Stimulated activated CD4-positive, alpha-beta T cell treated with anti-CD3 and anti-CD28 coated beads, Interleukin-1b, Interleukin-23, amount 100 ng/mL, for 24 hours (primary cell): Measurements from ENCODE around the gene OR10W1.

ENCODE experiments used
- DNase-seq, 4 experiments: peaks; one replicate each; pipeline ENCODE4 v3.0.0-alpha.2; 2020; ENCODE audit warnings: low read depth in 4 of 4, low spot score in 1 of 4

OR10W1 gene, protein sequence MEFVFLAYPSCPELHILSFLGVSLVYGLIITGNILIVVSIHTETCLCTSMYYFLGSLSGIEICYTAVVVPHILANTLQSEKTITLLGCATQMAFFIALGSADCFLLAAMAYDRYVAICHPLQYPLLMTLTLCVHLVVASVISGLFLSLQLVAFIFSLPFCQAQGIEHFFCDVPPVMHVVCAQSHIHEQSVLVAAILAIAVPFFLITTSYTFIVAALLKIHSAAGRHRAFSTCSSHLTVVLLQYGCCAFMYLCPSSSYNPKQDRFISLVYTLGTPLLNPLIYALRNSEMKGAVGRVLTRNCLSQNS

DNA sequence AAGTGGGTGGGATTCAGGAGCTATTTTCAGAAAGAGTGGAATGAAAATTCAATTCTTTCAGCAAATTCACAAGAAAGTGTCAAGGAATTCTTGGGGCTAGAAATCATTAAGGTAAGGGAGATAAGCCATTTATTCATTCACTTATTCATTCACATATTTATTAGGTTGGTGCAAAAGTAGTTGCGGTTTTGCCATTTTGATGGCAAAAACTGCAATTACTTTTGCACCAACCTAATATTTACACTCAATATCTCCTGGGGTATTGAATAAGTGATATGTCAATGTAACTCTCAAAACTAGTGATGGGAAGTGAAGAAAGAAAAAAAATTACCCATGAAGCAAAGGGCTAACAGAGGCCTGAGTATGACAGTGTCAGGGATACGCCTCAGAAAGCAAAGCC lies at the start of gene OR10W1:
Gene OR10W1, minus strand, starts transcription at position 119 of the 400 bp plus-strand sequence. CDS start 402 bp downstream, outside the sequence.
- no peak for DNase-seq

DNA sequence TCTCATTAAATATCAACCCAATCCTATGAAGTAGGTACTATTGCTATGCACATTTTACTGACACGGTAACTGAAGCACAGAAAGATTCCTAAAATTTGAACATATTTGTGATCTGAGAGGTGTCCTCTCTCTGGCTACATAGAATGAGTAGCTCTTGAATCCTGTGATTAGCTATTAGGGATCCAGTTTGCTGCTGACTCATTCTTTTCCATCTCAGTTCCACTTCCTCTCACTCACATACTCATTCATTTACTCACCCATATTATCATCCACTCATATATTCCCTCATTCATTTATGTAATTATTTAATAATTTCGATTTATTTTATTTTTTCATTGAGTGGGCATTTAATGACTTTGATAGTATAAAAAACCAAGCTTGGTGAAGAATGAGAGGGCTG lies 48.1 kb upstream of the OR10W1 start:
- no peak for DNase-seq

DNA sequence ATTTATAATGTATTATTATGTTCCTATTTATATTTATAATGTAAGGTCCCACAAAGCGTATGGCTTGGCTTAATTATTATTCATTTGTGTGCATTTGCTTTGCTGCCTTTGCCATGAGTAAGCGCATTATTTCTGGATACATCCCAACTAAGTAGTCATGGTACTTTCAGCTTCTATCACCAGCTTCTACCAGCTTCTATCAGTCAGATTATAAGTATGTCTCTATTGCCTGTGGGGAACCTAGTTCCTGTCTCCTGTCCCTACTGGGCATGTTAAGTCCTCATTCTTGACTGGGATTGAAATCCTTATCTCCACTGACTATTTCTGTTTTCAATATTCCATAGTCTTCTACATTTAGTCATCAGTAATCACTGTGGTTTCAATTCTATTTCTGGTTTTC lies 33.5 kb upstream of the OR10W1 start:
- DNase-seq, result no peak

DNA sequence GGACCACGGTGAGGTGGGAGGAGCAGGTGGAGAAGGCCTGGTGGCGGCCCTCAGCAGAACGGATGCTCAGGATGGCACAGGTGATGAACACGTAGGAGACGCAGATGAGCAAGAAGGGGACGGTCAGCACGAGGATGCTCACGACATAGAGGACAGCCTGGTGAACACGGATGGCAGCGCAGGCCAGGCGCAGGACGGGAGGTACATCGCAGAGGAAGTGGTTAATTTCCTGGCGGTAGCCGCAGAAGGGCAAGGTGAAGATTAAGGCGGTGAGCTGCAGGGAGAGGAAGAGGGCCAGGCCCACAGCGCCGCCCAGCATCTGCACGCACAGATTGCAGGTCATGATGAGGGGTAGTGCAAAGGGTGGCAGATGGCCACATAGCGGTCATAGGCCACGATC lies 24.0 kb upstream of the OR10W1 start:
- no peak for DNase-seq

DNA sequence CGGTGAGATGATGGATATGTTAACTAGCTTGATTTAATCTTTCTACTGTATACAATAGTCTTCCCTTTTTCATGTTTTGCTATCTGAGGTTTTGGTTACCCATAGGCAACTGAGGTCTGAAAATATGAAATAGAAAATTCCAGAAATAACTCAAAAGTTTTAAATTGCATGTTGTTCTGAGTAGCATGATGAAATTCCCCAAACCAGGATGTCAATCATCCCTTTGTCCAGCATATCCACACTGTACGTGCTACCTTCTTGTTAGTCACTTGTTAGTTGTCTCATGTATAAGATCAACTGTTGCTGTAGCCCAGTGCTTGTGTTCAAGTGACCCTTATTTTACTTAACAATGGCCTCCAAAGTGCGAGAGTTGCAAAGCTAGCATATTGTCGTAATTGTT lies 21.2 kb upstream of the OR10W1 start:
- no peak for DNase-seq

DNA sequence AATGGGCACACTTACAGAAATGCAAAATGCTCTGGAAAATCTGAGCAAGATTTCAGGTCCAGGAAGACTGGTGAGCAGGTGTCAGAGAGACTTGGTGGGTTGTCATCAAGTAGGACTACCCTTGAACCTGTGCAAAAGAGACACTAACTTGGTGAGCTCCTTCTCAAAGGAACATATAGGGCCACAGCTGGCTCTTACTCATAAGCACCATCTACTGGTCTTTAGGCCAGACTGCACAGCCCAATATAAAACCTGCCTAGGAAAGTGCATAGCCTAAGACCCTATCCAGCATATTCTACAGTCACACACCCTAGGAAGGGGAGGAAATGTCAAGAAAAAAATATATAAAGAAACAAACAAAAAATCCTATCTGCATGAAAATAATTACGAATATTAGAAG lies 18.2 kb upstream of the OR10W1 start:
- no peak for DNase-seq

DNA sequence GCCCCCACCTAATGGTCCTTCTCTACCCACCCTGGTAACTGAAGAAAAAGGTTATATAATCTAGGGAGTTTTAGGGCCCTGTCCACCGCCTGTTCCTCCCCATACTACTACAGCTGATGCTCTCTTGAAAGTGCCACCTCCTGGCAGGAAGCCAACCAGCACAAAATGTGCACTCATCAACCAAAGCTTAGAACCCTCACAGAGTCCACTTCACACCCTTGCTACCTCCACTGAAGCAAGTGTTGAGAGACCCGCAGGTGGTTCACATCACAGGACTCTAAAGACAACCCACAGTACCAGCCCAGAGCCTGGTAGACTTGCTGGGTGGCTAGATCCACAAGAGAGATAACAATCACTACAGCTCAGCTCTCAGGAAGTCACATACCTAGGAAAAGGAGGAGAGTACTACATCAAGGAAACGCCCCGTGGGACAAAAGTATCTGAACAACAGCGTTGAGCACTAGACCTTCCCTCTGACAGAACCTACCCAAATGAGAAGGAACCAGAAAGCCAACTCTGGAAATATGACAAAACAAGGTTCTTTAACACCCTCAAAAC lies 17.5 kb upstream of the OR10W1 start:
- no peak for DNase-seq

DNA sequence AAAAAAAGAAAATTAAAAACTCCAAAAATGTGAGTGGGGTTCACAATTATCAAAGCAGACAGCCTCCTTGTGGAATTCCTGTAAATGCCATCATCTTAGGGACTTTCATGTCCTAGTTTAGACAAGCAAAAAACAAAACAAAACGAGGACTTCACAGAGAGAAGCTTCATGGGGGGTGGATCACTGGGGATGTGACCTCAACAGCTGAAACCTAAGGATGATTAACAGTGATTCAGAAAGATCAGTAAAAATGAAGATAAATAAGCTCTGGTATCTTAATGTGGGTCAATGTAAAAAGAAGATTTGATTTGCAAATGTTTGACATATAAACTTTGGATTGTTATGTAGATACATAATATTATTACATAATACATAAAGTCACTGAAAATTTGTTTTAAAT lies 8.1 kb upstream of the OR10W1 start:
- DNase-seq, result no peak

DNA sequence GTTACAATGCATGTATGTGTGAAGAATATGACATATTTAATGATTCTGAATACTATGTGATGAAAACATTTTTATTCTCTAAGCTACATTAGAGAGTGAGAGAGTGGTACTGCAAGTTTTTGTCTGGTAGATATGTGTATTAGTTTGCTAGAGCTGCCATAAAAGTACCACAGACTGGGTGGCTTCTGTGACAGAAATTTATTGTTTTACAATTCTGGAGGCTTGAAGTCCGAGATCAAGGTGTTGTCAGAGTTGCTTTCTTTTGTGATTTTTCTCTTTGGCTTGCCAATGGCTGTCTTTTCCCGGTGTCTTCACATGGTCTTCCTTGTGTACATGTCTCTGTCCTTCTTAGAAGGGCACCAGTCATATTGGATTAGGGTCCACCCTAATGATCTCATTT lies 6.9 kb upstream of the OR10W1 start:
- no peak for DNase-seq

DNA sequence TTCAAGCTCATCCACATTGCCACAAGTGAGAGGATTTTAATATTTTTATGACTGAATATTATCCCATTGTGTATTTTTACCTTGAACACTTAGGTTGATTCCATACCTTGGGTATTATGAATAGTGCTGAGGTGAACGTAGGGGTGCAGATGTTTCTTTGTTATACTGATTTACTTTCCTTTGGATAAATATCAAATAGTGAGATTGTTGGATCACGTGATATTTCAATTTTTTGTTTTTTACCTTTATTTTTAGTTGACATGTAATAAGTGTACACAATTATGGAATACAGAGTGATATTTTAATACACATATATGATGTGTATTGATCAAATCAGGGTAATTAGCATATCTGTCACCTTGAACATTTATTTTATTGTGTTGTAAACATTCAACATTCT lies 8.1 kb downstream of the OR10W1 start:
- DNase-seq, result no peak

DNA sequence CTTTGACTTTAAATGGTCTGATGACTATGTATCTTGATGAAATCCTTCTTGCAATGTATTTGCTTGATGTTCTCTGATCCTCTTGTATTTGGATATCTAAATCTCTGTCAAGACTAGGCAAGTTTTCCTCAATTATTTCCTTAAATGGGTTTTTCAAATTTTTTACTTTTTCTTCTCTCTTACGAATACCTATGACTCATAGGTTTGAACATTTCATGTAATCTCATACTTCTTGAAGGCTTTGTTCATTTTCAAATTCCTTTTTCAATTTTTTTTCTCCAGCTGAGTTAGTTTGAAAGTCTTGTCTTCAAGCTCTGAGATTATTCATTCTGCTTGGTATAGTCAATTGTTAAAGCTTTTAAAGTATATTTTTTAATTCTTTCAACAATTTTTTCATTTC lies 13.1 kb downstream of the OR10W1 start:
- DNase-seq, result no peak

DNA sequence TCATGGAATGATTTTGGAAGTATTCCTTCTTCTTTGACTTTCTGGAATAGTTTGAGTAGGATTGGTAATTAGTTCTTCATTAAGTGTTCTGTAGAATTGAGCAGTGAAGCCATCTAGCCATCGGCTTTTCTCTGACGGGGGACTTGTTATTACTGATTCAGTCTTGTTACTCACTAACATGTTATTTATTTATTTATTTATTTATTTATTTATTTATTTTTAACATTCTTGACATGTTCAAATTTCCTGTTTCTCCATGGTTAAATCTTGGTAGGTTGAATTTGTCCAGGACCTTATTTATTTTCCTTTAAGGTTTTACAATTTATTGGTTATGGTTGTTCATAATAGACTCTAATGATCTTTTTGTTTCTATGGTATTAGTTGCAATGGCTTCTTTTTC lies 24.1 kb downstream of the OR10W1 start:
- DNase-seq, result no peak

DNA sequence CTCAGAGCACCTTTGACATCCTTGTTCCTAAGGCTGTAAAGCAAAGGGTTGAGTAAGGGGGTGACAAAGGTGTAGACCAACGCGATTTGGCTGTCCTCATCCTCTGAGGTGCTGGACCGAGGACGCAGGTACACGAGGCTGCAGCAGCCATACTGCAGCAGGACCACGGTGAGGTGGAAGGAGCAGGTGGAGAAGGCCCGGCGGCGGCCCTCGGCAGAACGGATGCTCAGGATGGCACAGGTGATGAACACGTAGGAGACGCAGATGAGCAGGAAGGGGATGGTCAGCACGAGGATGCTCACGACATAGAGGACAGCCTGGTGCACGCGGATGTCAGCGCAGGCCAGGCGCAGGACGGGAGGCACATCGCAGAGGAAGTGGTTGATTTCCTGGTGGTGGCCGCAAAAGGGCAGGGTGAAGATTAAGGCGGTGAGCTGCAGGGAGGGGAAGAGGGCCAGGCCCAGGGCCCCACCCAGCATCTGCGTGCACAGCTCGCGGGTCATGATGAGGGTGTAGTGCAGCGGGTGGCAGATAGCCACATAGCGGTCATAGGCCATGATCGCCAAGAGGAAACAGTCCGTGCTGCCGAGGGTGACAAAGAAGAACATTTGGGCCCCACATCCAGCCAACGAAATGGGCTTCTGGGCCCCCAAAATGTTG lies 40.0 kb downstream of the OR10W1 start:
- no peak for DNase-seq

DNA sequence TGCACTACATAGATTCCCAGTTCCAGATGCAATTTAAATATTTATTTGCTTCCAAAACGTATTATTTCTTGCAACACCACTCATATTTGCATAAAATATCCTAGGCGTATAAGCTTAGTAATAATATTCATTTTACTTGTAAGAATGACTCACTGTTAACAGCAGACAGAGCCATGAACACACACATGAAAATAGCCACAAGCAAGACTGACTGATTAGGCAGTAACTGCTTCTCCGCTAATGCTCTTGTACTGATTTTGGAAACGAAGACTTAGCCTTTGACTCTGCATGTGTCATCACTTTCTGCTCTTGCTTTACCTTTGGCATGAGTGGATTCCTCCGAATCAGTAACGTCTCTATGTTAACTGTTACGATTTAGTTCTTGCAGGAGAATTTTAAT lies 45.3 kb downstream of the OR10W1 start:
- no peak for DNase-seq
